Measurements from ENCODE around the gene AADACL4.

The AADACL4 gene

DNA sequence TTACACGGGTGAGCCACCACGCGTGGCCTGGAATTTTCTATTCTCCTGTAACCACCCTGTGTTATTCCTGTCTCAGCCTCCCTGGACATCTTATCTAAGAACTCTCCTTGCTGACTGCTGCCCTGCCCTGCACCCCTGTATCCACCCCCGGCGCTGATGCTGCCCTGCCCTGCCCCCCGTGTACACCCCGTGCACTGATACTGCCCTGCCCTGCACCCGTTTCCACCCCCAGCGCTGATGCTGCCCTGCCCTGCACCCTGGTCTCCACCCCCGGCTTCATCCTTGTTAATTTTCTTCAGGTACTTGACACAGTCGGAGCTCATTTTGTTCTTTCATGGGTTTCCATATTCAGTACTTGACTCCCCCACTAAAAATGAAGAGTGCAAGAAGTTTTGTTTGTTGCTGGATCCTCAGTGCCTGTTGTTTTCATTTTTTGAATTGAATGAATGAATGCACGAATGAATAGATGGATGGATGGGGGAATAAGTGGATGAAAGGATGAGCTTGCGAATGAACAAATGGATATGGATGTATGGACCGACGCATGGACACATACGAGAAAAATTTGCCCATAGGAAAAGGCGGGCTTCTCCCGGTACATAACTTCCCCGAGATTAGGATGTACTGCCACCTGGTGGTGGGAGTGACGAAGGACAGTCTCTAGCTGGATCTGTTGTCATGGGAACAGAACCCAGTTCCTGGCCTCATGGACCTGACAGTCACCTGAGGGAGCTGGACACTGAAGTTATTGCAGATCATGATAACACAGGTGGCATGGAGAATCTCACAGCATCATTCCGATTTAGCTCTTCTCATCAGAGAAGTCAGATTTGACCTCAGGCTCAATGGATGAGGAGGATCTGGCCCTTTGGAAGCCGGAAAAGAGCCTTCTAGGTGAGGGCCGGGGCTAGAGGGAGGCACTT, 14.9 kb downstream of the AADACL4 start:
- H3K4me2 ChIP-seq (ENCODE audit: low read length): no peak overlapping the region
- no peaks in the 10 kb centered on the region for H3K27me3 ChIP-seq (ENCODE audit: control insufficient read depth, low read length)
- H3K36me3 ChIP-seq (ENCODE audit: control insufficient read depth, low read length): no peaks in the 10 kb centered on the region
- H3K4me3 ChIP-seq (ENCODE audit: low read length): no peak overlapping the region
- no peaks in the 10 kb centered on the region for H3F3A ChIP-seq (ENCODE audit: control insufficient read depth, insufficient read depth)
- H4K20me1 ChIP-seq (ENCODE audit: control insufficient read depth, insufficient read depth, low read depth, low read length): no peaks in the 10 kb centered on the region
- no peak overlapping the region for H3K27ac ChIP-seq (ENCODE audit: low read depth, low read length)
- no peaks in the 10 kb centered on the region for H3K4me1 ChIP-seq (ENCODE audit: control insufficient read depth, low read length)
- H3K9me3 ChIP-seq (ENCODE audit: control insufficient read depth, insufficient read depth, low read length): no peaks in the 10 kb centered on the region
- no peak for TF ChIP-seq EZH2phosphoT487 (IDR thresholded peaks at IDR 0.05; ENCODE audit: borderline replicate concordance, low read length)
- TF ChIP-seq, protein P1, sequence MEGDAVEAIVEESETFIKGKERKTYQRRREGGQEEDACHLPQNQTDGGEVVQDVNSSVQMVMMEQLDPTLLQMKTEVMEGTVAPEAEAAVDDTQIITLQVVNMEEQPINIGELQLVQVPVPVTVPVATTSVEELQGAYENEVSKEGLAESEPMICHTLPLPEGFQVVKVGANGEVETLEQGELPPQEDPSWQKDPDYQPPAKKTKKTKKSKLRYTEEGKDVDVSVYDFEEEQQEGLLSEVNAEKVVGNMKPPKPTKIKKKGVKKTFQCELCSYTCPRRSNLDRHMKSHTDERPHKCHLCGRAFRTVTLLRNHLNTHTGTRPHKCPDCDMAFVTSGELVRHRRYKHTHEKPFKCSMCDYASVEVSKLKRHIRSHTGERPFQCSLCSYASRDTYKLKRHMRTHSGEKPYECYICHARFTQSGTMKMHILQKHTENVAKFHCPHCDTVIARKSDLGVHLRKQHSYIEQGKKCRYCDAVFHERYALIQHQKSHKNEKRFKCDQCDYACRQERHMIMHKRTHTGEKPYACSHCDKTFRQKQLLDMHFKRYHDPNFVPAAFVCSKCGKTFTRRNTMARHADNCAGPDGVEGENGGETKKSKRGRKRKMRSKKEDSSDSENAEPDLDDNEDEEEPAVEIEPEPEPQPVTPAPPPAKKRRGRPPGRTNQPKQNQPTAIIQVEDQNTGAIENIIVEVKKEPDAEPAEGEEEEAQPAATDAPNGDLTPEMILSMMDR (IDR thresholded peaks at IDR 0.05; ENCODE audit: low read depth, low read length, poor library complexity, severe bottlenecking): peak; percentile 95
- H3K9me2 ChIP-seq (replicated peaks; ENCODE audit: control insufficient read depth, low read length): no peaks in the 10 kb centered on the region
- H3K79me2 ChIP-seq (ENCODE audit: control insufficient read depth, low read length): no peaks in the 10 kb centered on the region

DNA sequence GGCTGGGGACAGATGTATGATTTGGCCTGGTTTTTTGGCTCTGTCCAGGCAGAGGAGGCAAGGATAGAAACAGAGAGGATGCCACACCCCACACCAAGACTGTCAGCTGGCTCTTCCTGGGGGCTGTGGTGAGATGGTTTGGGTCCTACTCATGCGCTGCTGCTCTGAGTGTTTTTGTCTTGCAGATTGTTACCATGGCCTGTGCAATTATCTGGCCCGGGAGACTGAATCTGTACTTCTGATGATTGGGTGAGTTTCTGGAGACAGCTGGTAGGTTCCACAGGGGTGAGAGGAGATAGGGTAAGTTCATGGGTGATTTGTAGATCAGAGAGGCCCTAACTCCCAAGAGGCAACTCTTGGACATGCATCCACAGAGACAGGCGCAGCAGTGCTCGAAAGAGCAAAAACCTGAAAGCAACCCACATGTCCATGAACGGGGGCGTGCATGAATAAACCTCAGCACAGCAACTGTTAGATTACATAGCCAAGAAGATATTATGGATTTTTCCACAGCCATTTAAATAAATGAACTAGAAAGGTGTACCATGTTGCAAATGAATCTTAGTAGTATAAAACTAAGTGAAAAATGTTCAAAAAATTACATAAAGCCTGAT, 17.8 kb downstream of the AADACL4 start:
- H3K4me3 ChIP-seq (ENCODE audit: low read length): no peak overlapping the region
- H3K27ac ChIP-seq (ENCODE audit: low read depth, low read length): no peak overlapping the region
- H3K36me3 ChIP-seq (ENCODE audit: control insufficient read depth, low read length): no peaks in the 10 kb centered on the region
- H4K20me1 ChIP-seq (ENCODE audit: control insufficient read depth, insufficient read depth, low read depth, low read length): no peaks in the 10 kb centered on the region
- H3K4me2 ChIP-seq (ENCODE audit: low read length): no peak overlapping the region
- no peaks in the 10 kb centered on the region for H3K4me1 ChIP-seq (ENCODE audit: control insufficient read depth, low read length)
- no peaks in the 10 kb centered on the region for H3K9me3 ChIP-seq (ENCODE audit: control insufficient read depth, insufficient read depth, low read length)
- H3F3A ChIP-seq (ENCODE audit: control insufficient read depth, insufficient read depth): no peaks in the 10 kb centered on the region
- no peaks in the 10 kb centered on the region for H3K9me2 ChIP-seq (replicated peaks; ENCODE audit: control insufficient read depth, low read length)
- H3K79me2 ChIP-seq (ENCODE audit: control insufficient read depth, low read length): no peaks in the 10 kb centered on the region
- no peak for TF ChIP-seq EZH2phosphoT487 (IDR thresholded peaks at IDR 0.05; ENCODE audit: borderline replicate concordance, low read length)
- TF ChIP-seq, protein P1 (IDR thresholded peaks at IDR 0.05; ENCODE audit: low read depth, low read length, poor library complexity, severe bottlenecking): no peak
- no peaks in the 10 kb centered on the region for H3K27me3 ChIP-seq (ENCODE audit: control insufficient read depth, low read length)

DNA sequence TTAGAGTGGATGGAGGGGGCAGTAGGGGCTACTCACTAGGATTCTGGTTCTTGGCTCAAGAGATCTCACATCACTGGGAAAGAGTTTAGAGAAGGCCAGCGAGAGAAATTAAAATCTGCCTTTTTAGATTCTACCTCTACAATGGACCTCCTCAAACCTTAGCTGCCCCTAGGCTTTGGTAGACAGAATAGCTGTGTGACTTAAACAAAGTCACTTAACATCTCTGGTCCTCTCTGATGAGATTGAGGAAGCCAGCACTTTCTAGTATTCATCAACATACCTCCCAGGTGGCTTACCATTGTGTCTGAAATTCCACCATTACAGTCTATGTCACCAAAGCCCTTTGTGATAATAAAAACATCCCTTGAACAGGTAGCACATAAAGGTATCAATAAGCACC, 18.7 kb downstream of the AADACL4 start:
- Histone ChIP-seq H4K20me1 (ENCODE audit: control insufficient read depth, insufficient read depth, low read depth, low read length) (no peaks in the 10 kb centered on the region), H3K27ac (ENCODE audit: low read depth, low read length) (no peak overlapping the region), H3K4me3 (ENCODE audit: low read length) (no peak overlapping the region), H3F3A (ENCODE audit: control insufficient read depth, insufficient read depth) (no peaks in the 10 kb centered on the region), H3K9me2 (replicated peaks; ENCODE audit: control insufficient read depth, low read length) (no peaks in the 10 kb centered on the region), H3K36me3 (ENCODE audit: control insufficient read depth, low read length) (no peaks in the 10 kb centered on the region), H3K79me2 (ENCODE audit: control insufficient read depth, low read length) (no peaks in the 10 kb centered on the region), H3K4me2 (ENCODE audit: low read length) (no peak overlapping the region), H3K9me3 (ENCODE audit: control insufficient read depth, insufficient read depth, low read length) (no peaks in the 10 kb centered on the region), H3K27me3 (ENCODE audit: control insufficient read depth, low read length) (no peaks in the 10 kb centered on the region), H3K4me1 (ENCODE audit: control insufficient read depth, low read length) (no peaks in the 10 kb centered on the region)
- TF ChIP-seq EZH2phosphoT487 (IDR thresholded peaks at IDR 0.05; ENCODE audit: borderline replicate concordance, low read length): no peak
- TF ChIP-seq, protein P1 (IDR thresholded peaks at IDR 0.05; ENCODE audit: low read depth, low read length, poor library complexity, severe bottlenecking): no peak
